Upper lobe of left lung (tissue), 4 donors: Measurements from ENCODE around the gene ZNF227.
"Not testable (repeated sequence)": the region's sequence is repeated elsewhere in the genome, so short reads cannot be mapped to it uniquely, and the experiment has no call there.

ENCODE experiments used
- POLR2A ChIP-seq, 4 donors: fragments of 450-650 bp; IDR thresholded peaks; one replicate each; pipeline ENCODE4 v1.5.1; 2016 to 2017; ENCODE audit warnings: antibody characterized with exemption in 4 of 4, mild to moderate bottlenecking in 2 of 4
- POLR2AphosphoS5 ChIP-seq, 2 donors: sonication (generic); formaldehyde crosslinking; IDR thresholded peaks; one replicate each; pipeline ENCODE4 v1.5.1; 2017; ENCODE audit warnings: antibody characterized with exemption in 2 of 2

DNA sequence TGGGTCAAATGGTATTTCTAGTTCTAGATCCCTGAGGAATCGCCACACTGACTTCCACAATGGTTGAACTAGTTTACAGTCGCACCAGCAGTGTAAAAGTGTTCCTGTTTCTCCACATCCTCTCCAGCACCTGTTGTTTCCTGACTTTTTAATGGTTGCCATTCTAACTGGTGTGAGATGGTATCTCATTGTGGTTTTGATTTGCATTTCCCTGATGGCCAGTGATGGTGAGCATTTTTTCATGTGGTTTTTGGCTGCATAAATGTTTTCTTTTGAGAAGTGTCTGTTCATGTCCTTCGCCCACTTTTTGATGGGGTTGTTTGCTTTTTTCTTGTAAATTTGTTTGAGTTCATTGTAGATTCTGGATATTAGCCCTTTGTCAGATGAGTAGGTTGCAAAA is 9.0 kb downstream of the ZNF227 start:
- TF ChIP-seq POLR2A, POLR2AphosphoS5 (IDR thresholded peaks at IDR 0.05): not testable (repeated sequence)
